GM23248 (cell line): Measurements from ENCODE around the gene ORMDL3.

Experiments used
- EZH2 ChIP-seq: fragments of 200-600 bp; sonication (generic); IDR thresholded peaks from 2 replicates; pipeline ENCODE4 v1.6.1; 2018; ENCODE audit warnings: antibody characterized with exemption, mild to moderate bottlenecking; ENCODE audit not compliant: insufficient read depth, poor library complexity, severe bottlenecking
- EZH2phosphoT487 ChIP-seq: fragments of 200-600 bp; sonication (generic); IDR thresholded peaks from 2 replicates; pipeline ENCODE4 v1.6.1; 2018; ENCODE audit warnings: antibody characterized with exemption, moderate library complexity, mild to moderate bottlenecking, low read depth; ENCODE audit not compliant: insufficient read depth

GRCh38 chr17:39924691-39925055 is 2.7 kb downstream of the ORMDL3 start:
- no peak for TF ChIP-seq EZH2phosphoT487
- TF ChIP-seq EZH2 = no peak
